BJ (cell line): Measurements from ENCODE around the gene FSTL4. TPM values are rescaled to one million over a fixed set of nuclear protein-coding genes. Genes with fewer than 3 reads are reported as not detected.

Experiments used
- CTCF ChIA-PET: fragments of 350-600 bp; formaldehyde crosslinking; extraction: SDS; loops from one replicate; lab custom pipeline; 2021; ENCODE audit warnings: antibody characterized with exemption, inconsistent platforms; lab: Yijun Ruan, JAX
- POLR2A ChIA-PET: fragments of 300-600 bp; sonication (Branson Sonifier 250); formaldehyde crosslinking; extraction: SDS; loops from one replicate; lab custom pipeline; 2021; ENCODE audit warnings: antibody characterized with exemption; lab: Charles Lee
- DNase-seq: peaks from one replicate; pipeline ENCODE4 v3.0.0-alpha.2; 2011; ENCODE audit warnings: low read depth
- H3K27me3 ChIP-seq: 2 replicates; pipeline ENCODE4 v1.6.0; 2011; ENCODE audit warnings: low read length; ENCODE audit not compliant: control insufficient read depth, insufficient read depth
- H3K36me3 ChIP-seq: 2 replicates; pipeline ENCODE4 v1.5.1; 2011; ENCODE audit warnings: low read length; ENCODE audit not compliant: control insufficient read depth, insufficient read depth
- H3K4me3 ChIP-seq: 2 replicates; pipeline ENCODE4 v1.5.1; 2011; ENCODE audit warnings: low read depth, mild to moderate bottlenecking, control low read depth, low read length
- CTCF ChIP-seq: IDR thresholded peaks from 2 replicates; pipeline ENCODE4 v1.5.1; 2011; ENCODE audit warnings: low read depth, mild to moderate bottlenecking, control low read depth, inconsistent platforms, low read length, moderate library complexity; ENCODE audit not compliant: insufficient read depth
- polyA plus RNA-seq: library from polyadenylated mRNA; depleted of rRNA; stranded (reverse); fragments of >200 nt; gene quantifications from 2 replicates; pipeline ENCODE4 v1.2.3, GENCODE V29; 2011

The FSTL4 gene
- polyA plus RNA-seq, 1 experiment, result not detected

- Histone ChIP-seq H3K36me3 (no peaks in the 10 kb centered on the region), H3K4me3 (no peak overlapping the region), H3K27me3 (no peaks in the 10 kb centered on the region; the same call in none of the 2 replicates)
- ChIA-PET CTCF (no interaction called here), POLR2A (no interaction called here)
- TF ChIP-seq CTCF, result no peak
- DNase-seq, result no peak
These were observed 412.7 kb downstream of the FSTL4 start for GRCh38 chr5:133199417-133200178.

- Histone ChIP-seq H3K36me3 (no peaks in the 10 kb centered on the region), H3K4me3 (no peak overlapping the region), H3K27me3 (no peaks in the 10 kb centered on the region; the same call in none of the 2 replicates)
- no peak for TF ChIP-seq CTCF
- DNase-seq, result no peak
- CTCF ChIA-PET, result no interaction called here
- POLR2A ChIA-PET, result no interaction called here
These were observed 413.8 kb downstream of the FSTL4 start for GRCh38 chr5:133198511-133198910.

- Histone ChIP-seq H3K4me3 (no peak overlapping the region), H3K27me3 (peaks cover 1% of the 10 kb centered on the region), H3K36me3 (no peaks in the 10 kb centered on the region)
- ChIA-PET CTCF (no interaction called here), POLR2A (no interaction called here)
- no peak for TF ChIP-seq CTCF
- no peak for DNase-seq
These were observed 415.8 kb downstream of the FSTL4 start for GRCh38 chr5:133196441-133197085.

GRCh38 chr5:133195250-133195649 lies 417.1 kb downstream of the FSTL4 start:
- no peak overlapping the region for H3K4me3 ChIP-seq
- H3K27me3 ChIP-seq, result peaks cover 1% of the 10 kb centered on the region
- CTCF ChIA-PET, result no interaction called here
- no peaks in the 10 kb centered on the region for H3K36me3 ChIP-seq
- POLR2A ChIA-PET, result no interaction called here
- no peak for DNase-seq
- TF ChIP-seq CTCF, result no peak

GRCh38 chr5:133193794-133194193 lies 418.5 kb downstream of the FSTL4 start:
- H3K4me3 ChIP-seq, result no peak overlapping the region
- no peak for DNase-seq
- no peak for TF ChIP-seq CTCF
- ChIA-PET CTCF (no interaction called here), POLR2A (no interaction called here)
- no peaks in the 10 kb centered on the region for H3K36me3 ChIP-seq
- H3K27me3 ChIP-seq, result peaks cover 1% of the 10 kb centered on the region; the same call in 1 of the 2 replicates
